Measurements from ENCODE around the gene GLS.
A peak's percentile ranks its signal among the peaks of the same experiment; 100 is the strongest.

The GLS gene

DNA sequence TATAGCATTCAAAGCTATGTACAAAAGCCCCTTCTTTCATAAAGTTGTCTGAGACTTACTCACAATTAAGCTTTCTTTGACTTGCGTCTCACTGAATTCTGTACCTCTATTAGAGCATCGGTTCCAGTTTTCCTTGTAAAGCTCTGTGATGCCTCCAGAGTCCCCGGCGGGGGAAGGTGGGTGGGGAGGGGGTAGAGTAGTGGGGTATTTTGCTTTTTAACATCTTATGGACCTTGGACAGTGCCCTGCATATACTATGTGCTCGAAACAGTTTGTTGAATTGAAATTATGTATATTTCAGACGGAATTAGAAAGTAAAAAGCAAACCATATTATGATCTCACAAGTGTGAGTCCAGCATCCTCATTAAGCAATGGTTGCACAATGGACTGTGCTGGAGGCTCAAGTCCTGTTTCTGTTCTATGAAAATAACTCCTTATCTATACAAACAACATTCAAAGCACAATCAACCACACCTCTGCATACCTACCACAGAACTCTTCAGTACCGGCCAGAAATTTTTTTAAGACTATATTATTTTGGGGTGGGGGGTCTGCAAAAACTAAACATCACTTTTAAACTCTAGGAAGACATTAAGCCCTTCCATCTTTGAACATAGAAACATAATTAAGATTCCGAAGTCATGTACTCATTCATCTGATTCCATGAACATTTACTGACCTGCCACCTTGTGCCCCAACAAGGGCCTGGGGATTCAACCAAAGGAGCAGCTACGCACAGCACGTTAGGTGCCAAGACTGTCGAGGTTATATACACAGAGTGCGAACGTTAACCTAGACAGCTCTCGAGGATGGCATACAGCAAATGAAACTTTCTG lies 132.4 kb downstream of the GLS start:
- no peak for DNase-seq (ENCODE audit: low read depth in 2 of 2)

DNA sequence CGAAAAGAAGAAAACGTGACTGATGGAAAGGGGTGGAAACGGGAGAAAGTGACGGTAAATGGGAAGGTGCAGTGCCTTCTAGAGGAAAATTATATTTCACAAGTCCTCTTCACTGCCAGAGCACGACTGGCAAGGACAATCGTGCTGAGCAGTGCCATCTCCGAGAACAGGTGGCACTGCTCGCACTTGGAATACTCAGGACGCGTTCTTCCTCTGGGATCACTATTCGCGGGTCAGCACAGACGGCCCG lies 133.0 kb downstream of the GLS start:
- no peak for DNase-seq (ENCODE audit: low read depth in 2 of 2)

DNA sequence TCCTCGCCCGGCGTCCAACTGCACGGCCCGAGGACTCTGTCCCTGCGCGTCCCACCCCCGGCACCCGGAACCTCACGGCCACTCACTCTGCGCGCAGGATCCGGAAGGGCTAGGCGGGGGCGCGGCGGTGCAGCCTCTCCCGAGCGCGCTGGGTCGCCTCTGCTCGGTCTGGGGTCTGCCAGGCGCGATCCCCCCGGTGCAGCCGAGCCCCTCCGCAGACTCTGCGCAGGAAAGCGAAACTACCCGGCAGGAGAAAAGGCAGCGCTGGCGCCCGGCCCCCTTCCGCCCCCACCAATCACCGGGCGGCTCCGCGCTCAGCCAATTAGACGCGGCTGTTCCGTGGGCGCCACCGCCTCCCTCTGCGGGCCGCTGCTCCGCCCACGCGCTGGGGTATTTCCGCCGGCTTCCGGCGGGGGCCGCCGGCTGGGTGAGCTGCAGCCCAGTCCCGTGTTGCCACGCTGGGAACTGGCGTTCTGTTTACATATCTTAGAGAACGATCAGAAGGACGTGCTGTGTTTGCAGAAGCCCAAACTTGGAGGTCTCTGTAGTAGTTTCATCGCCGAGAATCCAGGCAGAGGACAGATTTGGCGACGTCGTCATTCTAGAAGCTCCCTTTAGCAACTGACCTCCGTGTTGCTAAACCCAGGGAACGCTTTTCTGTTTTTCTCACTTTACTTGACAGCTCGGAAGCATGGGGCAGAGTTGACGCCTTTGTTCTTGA lies 133.5 kb downstream of the GLS start, which contains the start of gene STAT1:
STAT1 (minus strand) TSS at position 240 of the 721 bp plus-strand sequence. CDS start 4,168 bp downstream, outside the sequence.
- DNase-seq (ENCODE audit: low read depth in 2 of 2) = peak; percentile 92 to 93

DNA sequence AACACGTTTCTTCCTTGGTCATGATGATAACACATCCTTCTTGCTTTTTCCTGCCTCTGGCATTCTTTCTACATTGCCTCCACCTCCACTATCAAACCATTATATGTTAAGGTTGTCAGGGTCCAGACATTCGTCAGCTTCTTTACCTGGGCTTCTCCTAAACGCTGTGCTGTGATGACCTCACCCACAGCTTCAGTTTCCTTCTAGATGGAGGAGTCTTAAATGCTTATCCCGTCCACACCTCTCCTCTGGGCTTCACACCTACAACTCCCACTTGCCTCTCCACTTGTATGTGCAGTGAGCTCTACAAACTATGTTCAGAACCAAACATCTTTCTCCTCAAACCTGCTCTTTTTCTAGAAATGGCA lies 134.0 kb downstream of the GLS start:
- DNase-seq (ENCODE audit: low read depth in 2 of 2) = no peak

Measured in stimulated activated CD8-positive, alpha-beta memory T cell treated with anti-CD3 and anti-CD28 coated beads, Interleukin-2, amount 100 ng/mL, for 48 hours (primary cell).